ENCODE results near the gene DUSP28. TPM values are rescaled to one million over a fixed set of nuclear protein-coding genes. Genes with fewer than 3 reads are reported as not detected.

Gene DUSP28
- total and polyA plus RNA-seq, 2 of the 8 experiments (the other 6 are each of a cell fraction or from before 2014, with no cell fraction given) = 2.1 to 2.3 TPM

DNA sequence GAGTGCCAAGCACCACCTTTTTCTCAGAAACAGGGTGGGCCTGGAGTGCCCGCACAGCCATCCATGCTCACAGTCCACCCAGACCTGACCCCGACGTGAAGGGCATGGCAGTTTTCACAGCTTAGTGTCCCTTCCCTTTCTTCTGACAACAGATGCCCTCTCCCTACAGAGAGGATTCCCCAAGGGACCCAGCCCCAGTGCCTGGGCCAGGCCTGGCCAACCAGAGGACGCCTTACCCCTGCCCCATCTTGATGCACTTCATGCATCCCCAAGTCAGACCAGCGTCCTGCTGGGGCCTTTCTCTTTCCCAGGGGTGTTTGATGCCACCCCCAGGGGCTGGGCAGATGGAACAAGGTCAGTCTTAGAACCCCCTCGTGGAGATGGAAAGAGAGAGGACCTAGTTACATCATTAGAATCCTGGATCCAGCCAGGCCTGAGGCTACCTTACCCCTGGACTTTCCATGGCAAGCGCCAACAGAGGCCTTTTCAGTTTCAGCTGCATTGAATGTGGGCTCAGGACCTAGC lies 6.1 kb upstream of the DUSP28 start (continued):
- TF ChIP-seq CBX8 (IDR thresholded peaks at IDR 0.05; ENCODE audit: borderline replicate concordance, low read depth, low read length) (no peak), SIRT6 (IDR thresholded peaks at IDR 0.05; ENCODE audit: low read length) (no peak), CEBPB (IDR thresholded peaks at IDR 0.05; ENCODE audit: low read depth, low read length) (no peak), MAFK (IDR thresholded peaks at IDR 0.05; ENCODE audit: low read depth, low read length) (no peak)

Measured in H1 (cell line).